Bronchial epithelial cell (primary cell): ENCODE results near the gene MAP4K5. TPM values are rescaled to one million over a fixed set of nuclear protein-coding genes. Genes with fewer than 3 reads are reported as not detected.

Experiments
- DNase-seq: peaks from one replicate; pipeline ENCODE4 v3.0.0-alpha.2; 2010; ENCODE audit warnings: low read depth
- FAIRE-seq: peaks from 2 replicates; lab custom pipeline; 2011; peaks lifted over from hg19 to GRCh38; lab: Jason Lieb, UNC
- H3K27me3 ChIP-seq: 2 replicates; pipeline ENCODE4 v1.5.1; 2011; ENCODE audit warnings: low read length; ENCODE audit not compliant: control insufficient read depth, insufficient read depth
- H3K36me3 ChIP-seq: 2 replicates; pipeline ENCODE4 v1.5.1; 2011; ENCODE audit warnings: low read length; ENCODE audit not compliant: control insufficient read depth, insufficient read depth
- H3K4me3 ChIP-seq: 2 replicates; pipeline ENCODE4 v1.5.1; 2011; ENCODE audit warnings: mild to moderate bottlenecking, low read depth, low read length, control low read depth
- CTCF ChIP-seq: IDR thresholded peaks from 2 replicates; pipeline ENCODE4 v1.5.1; 2011; ENCODE audit warnings: mild to moderate bottlenecking, moderate library complexity, low read length, control low read depth, inconsistent platforms; ENCODE audit not compliant: insufficient read depth, severe bottlenecking
- total RNA-seq: library from RNA; depleted of rRNA; stranded (reverse); fragments of >200 nt; gene quantifications from 2 replicates; pipeline ENCODE4 v1.2.1, GENCODE V29; 2014

The MAP4K5 gene
- total RNA-seq, 1 donor from 2014 or later, result 28.4 TPM

GRCh38 chr14:50402965-50403364 lies 129.4 kb downstream of the MAP4K5 start:
- no peak for TF ChIP-seq CTCF
- no peaks in the 10 kb centered on the region for H3K27me3 ChIP-seq
- DNase-seq, result peak; percentile 29
- no peaks in the 10 kb centered on the region for H3K36me3 ChIP-seq
- no peak for FAIRE-seq
- H3K4me3 ChIP-seq, result no peak overlapping the region

DNA sequence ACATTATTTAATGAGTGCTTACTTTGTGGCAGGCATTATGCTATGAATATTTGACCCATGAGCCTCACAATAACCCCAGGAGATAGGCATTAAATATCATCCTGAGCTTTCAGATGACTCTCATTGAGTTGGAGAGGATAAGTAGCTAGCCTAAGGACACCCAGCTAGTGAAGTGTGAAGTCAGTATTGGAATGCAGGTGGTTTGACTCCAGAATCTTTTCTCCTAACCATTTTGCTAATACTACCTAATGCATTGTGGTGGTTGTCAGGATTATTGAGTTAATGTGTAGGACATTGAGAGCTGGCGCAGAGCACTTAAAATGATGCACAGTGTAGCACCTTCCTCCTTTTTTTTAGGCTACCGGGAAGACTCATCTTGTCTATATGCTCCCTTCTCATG lies 131.9 kb downstream of the MAP4K5 start:
- FAIRE-seq, result no peak
- no peak for DNase-seq
- no peaks in the 10 kb centered on the region for H3K27me3 ChIP-seq
- H3K4me3 ChIP-seq, result no peak overlapping the region
- no peaks in the 10 kb centered on the region for H3K36me3 ChIP-seq
- no peak for TF ChIP-seq CTCF

GRCh38 chr14:50399251-50400032 lies 132.9 kb downstream of the MAP4K5 start:
- H3K27me3 ChIP-seq, result no peaks in the 10 kb centered on the region
- no peak overlapping the region for H3K4me3 ChIP-seq
- no peaks in the 10 kb centered on the region for H3K36me3 ChIP-seq
- TF ChIP-seq CTCF, result no peak
- FAIRE-seq (no peak), DNase-seq (peak; percentile 12)

DNA sequence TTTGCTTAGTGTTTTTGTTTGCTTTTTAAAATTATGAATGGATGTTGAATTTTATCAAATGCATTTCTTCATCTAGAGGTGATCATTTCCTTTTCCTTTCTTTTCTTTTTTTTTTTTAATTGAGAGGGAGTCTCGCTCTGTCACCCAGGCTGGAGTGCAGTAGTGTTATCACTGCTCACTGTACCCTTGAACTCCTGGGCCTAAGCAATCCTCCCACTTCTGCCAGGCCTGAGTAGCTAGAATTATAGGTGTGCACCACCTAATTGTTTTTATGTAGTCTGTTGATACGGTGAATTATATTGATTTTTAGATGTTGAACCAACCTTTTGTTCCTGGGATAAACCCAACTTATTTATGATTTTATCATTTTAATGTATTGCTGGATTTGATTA lies 134.2 kb downstream of the MAP4K5 start:
- H3K36me3 ChIP-seq, result no peaks in the 10 kb centered on the region
- no peak for FAIRE-seq
- no peak for DNase-seq
- no peaks in the 10 kb centered on the region for H3K27me3 ChIP-seq
- H3K4me3 ChIP-seq, result no peak overlapping the region
- TF ChIP-seq CTCF, result no peak

DNA sequence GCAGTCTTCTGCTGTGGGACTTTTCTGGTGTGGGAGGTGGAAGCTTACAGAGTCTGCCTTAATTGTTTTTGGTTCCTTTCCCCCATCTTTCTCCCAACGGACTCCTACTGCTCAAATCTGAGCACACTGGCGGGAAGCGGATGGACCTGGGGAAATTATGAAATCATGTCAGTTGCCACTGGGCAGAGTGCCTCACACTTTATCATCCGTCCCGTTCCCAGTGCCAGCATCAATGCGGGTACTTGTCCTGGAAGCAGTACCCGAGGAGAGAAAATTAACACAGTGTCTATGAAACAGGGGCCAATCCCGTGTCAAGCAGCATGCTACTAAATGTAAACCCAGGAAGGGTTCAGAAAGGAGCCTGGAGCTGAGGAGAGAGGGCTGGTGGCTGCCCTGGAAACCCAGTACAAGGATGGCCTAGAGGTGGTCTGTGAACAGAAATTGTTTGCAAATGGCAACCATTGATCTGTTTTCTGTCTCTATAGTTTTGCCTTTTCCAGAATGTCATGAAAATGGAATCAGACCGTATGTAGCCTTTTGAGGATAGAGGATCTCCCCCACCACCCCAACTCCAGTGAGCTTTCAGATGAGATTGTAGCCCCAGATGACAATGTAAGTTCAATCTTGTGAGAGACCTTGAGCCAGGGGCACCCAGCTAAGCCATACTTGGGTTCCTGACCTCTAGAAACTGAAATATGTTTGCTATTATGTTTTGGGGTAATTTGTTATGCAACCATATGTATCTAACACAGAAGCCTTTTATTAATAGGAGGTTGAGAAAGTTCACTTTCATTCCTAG lies 134.8 kb downstream of the MAP4K5 start:
- DNase-seq (peak; percentile 38), FAIRE-seq (no peak)
- Histone ChIP-seq H3K27me3 (no peaks in the 10 kb centered on the region), H3K4me3 (peak overlapping the region; percentile 64), H3K36me3 (no peaks in the 10 kb centered on the region)
- no peak for TF ChIP-seq CTCF
